Kidney capillary endothelial cell (primary cell): ENCODE measurements around the gene MGLL.
"Not testable (repeated sequence)": the region's sequence is repeated elsewhere in the genome, so short reads cannot be mapped to it uniquely, and the experiment has no call there.

Experiments used
- DNase-seq: peaks from one replicate; pipeline ENCODE4 v3.0.0-alpha.2; 2018; ENCODE audit warnings: low spot score

Gene MGLL

DNA sequence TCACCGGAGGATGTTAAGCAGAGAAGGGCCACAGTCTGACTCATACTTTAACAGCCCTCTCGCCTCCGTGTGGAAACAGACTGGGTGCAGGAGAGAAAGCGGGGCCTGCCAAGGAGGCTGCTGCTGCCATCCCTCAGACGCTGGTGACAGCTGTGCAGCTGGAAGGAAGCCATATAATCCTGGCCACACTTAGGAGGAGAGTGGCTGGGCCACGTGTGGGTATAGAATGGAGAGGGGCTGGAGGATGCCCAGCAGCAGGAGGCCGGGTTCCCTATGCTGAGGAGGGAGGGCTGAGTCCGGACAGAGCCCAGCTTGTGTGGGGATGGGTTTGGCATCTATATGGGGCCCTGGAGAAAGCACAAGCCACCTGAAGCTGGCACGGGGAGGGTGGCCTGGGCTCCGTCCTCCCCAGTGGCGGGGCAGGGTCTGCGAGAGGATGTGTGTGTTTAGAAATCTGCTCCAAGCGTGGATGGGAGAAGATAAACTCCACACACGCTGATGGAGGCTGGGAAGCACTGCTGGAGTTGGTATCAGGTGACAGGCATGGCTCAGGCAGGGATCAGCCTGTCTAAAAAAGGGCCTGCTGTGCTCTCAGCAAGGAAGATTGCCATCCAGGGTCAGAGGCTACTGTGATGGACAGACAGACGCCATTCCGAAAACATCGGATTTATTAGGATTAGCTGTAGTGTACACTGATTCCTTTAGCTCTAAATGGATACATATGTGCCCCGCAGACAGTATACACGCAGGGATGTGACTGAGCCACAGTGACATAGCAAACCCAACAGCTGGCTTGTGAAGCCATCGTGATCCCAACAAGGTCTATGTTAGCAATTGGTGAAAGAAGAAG, 133.7 kb downstream of the MGLL start:
- DNase-seq: no peak

DNA sequence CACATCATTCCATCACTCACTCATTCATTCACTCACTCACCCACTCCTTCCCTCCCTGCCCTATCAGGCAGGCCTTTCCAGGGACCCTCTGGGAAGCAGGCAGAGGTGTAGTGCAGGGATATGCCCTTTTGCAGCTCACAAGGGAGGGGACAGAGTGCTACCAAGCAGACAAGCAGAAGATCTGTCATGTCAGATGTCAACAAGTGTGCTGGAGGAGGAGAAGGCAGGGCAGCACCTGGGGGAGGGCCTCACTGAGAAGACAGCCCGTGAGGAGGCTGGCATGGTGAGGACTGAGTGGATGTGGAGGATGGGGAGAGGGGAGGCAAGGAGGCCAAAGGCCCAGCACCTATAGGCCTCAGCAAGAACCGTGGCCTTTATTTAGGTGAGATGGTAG, 134.3 kb downstream of the MGLL start:
- no peak for DNase-seq

DNA sequence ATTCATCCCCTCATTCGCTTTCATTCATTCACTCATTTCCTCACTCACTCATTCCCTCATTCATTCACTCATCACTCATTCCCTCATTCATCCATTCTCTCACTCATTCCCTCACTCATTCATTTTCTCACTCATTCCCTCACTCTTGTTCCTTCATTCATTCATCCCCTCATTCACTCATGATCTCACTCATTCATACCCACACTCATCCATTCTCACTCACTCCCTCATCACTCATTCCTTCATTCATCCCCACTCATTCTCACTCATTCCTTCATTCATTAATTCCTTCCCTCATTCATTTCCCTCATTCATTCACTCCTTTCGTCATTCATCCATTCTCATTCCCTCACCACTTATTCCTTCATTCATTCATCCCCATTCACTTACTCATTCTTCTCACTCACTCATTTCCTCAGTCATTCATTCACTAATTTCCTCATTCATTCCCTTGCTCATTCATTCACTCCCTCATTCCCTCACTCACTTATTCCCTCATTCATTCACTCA, 135.0 kb downstream of the MGLL start:
- DNase-seq: no peak

DNA sequence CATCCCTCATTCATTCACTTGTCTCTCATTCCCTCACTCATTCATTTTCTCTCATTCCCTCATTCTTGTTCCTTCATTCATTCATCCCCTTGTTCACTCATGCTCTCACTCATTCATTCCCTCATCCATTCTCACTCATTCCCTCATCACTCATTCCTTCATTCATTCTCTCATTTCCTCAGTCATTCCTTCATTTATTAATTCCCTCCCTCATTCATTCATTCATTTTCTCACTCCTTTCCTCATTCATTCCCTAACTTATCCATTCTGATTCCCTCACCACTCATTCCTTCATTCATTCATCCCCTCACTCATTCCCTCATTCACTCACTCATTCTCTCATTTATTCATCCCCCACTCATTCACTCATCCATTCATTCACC, 135.8 kb downstream of the MGLL start:
- no peak for DNase-seq

DNA sequence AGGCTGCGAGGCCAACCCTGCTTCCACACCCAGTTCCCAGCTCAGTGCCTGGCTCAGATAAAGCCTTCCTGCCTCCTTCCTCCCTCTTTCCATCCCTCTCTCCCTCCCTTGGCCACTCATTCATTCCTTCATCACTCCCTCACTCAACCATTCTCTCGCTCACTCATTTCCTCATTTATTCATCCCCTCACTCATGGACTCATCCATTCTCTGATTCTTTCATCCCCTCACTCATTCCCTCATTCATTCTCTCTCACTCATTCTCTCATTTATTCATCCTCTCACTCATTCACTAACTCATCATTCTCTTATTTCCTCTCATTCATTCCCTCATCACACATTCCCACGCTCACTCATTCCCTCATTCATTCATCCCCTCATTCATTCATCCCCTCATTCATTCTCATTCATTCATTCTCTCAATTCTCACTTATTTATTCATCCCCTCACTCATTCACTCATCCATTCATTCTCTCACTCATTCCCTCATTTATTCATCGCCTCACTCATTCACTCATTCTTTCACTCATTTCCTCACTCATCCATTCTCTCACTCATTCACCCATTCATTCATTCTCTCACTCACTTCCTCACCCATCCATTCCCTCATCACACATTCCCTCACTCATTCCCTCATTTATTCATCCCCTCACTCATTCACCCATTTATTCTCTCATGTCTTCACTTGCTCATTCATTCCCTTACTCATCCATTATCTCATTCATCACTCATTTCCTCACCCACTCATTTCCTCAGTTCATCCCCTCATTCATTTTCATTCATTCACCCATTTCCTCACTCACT, 136.4 kb downstream of the MGLL start:
- DNase-seq: no peak

DNA sequence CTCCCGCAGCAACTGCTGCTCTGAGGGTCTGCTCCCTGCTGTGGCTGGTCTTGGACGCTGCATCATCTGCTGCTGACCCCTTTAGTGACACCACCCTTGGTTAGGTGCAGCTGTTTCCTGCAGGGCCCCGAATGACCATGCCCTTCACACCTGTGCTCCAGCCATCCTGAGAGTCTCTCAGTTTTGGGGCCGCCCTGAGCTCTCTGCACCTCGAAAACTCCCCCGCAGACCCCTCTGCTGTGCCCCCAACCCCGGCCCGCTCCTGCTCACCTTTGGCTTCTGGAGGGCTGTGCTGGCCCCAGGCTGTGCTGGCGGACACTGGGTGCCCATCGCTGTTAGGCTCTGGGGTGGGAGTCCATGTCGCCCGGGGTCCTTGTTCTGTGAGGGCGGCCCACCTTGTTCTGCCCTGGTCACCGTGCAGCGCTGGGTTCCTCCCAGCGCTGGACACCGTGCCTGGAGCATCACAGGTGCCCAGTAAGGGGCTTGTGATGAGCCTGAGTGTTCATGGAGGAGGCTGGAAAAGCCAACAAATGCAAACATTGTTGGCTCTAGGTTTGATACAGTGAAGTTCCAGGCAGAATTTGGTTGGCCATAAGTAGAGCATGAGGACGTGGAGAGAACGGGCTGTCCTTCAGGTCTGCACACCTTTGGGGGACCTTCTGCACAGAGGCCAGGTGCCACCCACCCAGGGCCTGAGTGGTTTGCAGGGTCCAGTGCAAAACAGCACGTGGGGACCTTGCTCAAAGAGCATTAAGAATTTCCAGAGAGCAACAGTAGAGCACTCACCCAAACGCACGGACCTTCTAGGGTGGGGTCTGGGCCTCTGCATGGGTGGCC, 137.2 kb downstream of the MGLL start:
- no peak for DNase-seq

DNA sequence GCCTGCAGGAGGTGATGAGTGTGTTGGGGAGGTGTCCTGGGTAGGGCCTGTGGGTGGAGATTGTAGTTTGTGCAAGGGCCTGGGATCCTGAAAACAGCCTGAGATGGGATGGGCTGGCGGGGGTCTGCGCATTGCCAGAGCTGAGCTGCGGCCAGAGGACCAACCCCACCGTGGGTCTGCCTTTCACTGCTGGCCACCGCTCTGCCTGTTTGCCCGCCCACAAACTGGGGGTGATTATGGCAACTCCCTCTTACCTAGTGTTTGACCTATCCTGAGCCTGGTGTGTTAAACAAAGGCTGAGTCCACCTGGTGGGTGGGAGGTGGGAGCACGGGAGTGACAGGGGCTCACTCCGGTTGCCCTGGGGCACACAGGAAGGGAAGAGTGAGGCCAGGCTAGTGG, 139.8 kb downstream of the MGLL start:
- no peak for DNase-seq

DNA sequence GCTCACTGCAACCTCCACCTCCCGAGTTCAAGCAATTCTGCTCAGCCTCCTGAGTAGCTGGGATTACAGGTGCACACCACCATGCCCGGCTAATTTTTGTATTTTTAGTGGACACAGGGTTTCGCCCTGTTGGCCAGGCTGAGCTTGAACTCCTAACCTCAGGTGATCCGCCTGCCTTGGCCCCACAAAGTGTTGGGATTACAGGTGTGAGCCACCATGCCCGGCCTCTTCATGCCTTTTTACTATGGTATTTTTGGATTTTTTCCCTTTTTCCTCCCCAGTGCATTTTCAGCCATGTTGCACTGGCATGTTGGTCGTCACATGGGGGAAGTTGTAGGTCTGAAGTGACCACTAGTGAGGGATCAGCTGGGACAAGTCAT, 140.2 kb downstream of the MGLL start:
- DNase-seq: not testable (repeated sequence)

DNA sequence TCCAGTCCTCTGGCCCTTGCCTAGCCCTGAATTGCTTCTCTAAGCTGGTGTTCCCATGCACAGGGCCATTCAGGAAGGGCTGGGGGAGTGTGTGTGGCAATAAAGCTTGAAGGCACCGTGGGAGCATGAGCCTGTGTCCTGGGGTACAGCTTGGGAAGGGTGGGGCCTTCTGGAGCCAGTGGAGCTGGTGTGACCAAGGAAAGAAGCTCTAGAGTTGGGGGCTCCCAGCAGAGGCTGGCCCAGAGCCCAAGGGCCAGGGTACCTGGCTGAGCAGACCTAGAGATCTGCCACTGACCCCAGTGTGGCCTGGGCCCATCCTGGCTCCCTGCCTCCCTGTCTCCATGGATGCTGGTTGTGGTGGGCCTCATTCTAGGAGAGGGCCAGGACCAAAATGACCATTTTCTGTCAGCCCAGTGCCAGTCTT, 141.5 kb downstream of the MGLL start:
- DNase-seq: no peak

DNA sequence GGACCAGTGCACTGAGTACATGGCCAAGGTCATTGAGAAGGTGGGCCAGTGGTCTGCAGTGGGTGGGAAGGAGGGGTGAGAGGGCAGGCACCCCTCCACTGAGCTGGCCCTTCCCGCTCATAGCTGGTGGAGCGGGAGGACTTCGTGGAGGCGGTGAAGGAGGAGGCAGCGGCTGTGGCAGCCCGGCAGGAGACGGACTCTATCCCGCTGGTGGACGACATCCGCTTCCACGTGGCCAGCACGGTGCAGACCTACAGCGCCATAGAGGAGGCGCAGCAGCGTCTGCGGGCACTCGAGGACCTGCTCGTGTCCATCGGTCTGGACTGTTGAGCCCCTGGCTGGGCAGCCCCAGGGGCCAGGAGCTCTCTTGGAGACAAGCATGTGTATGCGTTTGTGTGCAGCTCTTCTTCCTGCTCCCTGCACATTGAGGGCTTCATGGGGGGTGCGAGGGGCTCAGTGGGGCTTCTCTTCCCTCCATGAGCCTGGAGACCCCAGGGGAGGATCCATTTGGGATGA, 142.1 kb downstream of the MGLL start:
- DNase-seq: no peak

DNA sequence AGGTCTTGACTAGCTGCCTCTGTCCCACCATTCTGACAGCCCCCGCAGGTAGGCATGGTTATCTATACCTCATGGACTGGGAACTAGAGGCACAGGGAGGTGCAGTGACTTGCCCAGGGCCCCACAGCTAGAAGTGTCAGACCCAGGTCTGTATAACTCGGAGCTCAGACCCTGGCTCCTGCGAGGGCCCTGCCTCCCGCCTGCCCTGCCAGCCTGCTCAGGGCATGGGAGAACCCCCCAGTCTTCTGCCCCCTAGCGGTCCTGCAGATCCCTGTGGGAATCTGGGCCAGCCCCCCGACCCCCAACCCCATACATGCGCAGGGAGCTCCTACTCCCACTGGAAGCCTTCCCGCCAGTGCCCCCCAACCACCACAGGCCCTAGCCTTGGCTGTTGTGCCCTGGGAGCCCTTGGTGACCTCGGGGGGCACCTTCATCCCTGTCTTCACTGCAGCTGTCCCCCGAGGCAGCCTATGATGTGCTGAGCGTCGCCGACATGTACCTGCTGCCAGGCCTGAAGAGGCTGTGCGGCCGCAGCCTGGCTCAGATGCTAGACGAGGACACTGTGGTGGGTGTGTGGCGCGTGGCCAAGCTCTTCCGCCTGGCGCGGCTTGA, 142.7 kb downstream of the MGLL start:
- DNase-seq: no peak

DNA sequence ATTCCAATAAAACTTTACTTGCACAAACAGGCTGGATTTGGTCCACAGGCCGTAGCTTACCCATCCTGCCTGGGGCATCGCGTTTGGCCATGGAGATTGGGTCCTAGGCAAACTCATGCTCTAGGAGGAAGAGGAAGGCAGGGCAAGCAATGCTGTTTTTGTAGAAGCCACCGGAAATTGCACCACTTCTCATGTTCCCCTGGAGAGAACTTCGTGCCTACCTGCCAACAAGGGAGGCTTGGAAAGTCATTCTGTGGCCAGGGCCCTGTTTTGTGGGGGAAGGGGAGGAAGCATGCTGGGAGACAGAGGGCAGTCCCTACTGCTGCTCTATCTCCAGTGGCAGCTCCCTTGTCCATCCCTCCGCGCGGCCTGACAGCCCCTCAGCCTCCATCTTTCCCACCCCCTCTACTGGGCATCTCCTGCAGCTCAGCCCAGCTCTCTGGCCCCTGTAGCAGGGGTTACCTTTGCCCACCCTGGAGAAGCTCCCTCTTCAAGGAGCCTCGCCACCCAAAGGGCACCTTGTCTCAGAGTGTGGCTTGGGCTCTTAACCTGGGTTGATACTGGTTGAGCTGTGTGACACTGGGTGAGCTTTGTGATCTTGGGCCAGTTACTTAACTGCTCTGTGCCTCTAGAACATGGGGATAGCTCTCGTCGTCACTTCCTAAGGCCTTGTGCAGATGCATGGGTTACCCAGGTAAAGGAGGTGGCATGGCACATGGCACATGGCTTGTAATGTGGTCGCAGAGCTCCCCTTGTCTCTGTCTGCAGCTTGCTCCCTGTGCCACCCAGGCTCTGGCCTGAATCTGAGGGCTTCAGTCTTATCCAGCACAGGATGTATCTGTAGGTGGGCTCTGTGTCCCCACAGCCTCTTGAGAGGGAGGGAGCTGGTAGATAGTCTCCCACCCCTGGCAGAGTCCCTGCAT, 143.4 kb downstream of the MGLL start:
- no peak for DNase-seq

DNA sequence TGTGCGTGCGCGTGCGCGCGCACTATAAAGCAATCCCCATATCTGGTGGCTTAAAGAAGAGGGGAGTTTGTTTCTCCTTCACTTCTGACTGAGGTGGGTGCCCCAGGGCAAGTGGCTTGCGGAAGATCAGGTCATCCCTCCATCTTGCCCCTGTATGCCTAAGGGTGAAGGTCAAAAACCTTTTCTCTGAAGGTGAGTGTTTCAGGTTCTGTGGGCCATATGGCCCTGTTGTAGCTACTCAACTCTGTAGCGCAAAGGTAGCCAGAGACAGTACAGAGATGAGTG, 144.1 kb downstream of the MGLL start:
- DNase-seq: no peak

DNA sequence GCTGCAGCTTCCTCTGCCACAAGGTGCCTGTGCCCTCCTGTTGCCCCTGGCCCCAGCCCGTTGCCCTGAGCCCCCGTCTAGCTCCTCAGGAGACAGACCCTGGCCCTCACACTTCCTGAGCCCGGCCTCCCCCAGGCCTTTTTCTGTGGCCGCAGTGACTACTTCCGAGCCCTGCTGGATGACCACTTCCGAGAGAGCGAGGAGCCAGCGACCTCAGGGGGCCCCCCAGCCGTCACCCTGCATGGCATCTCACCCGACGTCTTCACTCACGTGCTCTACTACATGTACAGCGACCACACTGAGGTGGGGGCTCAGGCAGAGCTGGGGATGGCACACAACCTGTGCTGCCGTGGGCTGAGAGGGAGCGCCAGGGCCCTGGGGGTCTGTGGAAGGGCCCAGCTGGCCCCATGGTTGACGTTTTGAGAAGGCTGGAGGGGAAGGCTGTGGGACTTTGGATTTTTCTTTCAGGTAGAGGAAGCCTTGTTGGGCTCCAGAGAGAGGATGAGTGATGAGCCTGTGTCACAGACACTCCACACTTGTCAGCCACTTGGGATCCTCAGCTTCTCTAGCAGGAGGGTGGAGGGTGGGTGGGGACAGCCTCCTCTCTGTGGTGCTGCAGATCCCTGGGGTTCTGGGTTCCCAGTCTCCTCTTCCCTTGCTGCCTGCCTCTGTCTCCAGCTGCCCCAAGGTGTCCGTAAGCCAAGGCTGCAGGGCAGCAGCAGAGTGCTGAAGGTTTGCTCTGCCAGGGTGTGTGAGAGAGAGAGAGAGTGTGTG, 144.6 kb downstream of the MGLL start:
- no peak for DNase-seq

DNA sequence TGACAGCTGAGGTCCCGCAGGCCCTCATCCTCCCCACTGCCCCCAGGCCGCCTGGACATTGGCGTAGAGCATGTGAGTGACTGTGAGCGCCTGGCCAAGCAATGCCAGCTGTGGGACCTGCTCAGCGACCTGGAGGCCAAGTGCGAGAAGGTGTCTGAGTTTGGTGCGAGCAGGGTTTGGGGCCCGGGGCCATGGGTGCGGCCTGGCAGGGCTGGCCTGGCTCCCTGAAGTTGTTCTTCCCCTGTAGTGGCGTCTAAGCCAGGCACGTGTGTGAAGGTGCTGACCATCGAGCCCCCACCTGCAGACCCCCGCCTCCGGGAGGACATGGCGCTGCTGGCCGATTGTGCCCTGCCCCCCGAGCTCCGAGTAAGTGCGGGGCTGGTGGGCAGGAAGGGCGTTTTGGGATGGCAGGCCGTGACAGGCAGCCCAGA, 145.4 kb downstream of the MGLL start:
- no peak for DNase-seq

DNA sequence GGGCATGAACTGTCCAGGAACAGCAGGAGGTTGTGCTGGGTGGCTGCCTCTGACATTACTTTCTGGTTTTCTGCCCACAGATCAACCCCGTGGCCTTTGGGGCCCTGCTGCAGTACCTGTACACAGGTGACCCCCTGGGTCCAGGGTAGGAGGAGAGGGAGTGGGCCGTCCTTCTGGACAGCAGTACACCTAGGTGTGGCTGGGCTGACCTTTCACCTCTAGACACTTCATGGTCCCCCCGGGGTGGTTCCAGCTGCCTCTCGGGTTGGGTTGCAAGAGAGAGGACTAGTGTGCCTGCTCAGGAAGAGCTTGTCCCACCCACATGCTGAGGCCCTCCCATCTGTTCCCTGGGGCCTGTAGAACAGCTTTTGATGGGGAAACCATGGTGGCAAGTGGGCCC, 145.9 kb downstream of the MGLL start:
- DNase-seq: no peak

DNA sequence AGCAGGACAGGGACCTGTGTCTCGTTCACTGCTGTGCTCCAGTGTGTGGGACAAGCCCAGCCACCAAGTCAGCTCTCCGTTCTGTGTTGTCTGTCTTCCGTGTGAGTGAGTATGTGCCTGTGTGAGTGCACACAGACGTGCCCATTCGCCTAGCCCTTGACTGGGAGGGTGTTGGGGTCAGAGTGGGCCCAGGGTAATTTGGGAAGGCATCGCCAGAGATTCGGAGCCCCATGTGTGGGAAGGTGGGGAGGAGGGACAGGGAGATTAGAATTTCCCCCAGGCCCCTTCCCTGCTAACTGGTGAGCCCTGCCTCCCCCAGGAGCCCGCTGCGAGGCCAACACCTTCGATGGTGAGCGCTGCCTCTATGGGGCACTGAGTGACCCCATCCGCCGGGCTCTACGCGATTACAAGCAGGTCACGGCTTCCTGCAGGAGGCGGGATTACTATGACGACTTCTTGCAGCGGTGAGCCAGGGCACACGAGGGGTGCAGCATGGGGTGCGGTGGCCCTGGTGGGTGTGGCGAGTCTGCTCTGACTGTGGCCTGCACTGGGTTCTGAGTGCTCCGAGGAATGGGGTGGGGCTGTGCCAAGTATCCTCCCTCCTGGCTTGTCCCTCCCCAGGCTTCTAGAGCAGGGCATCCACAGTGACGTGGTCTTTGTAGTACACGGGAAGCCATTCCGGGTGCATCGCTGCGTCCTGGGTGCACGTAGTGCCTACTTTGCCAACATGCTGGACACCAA, 146.5 kb downstream of the MGLL start:
- DNase-seq: no peak

DNA sequence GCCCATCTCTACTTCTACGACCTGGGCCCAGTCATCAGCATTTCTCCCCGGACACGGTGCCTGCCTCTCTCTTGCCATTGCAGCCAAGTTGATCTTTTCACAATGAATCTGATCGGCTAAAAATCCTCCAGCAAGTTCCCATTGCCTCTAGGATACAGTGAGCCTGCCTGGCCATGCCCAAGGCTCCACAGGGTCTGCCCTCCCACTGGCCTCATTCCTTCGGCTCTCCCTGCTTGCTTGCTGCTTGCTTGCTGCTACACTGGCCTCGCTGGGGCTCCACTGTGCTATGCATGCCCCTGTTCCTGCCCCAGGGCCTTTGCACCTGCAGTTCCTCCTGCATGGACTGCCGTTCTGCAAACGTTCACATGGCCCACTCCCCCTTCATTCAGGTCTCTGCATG, 147.5 kb downstream of the MGLL start:
- DNase-seq: no peak

DNA sequence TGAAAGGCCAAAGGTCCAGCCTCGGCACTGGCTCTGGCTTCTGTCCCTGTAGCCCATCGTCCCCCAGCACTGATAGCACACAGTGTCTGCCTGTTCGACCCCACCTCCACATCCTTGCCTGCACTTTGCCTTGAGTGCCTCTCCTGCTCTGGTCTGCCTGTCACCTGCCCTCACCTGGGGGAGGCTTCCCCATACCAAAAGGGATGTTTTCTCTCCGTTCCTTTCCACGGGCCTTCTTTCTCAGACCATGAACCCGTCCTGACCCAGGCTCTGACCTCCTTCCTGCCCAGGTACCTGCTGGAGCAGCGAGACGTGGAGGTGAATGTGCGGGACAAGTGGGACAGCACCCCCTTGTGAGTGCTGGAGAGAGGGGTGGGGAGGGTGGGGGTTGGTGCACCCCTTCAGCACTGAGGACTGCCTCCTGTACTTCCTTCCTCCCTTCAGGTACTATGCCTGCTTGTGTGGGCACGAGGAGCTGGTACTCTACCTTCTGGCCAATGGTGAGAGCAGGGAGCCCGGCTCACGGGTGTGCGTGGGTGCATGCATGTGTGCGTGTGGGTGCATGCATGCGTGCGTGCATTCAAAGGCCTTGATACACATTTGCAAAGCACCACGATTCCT, 148.1 kb downstream of the MGLL start:
- DNase-seq: no peak
